HepG2 (cell line): ENCODE results near the gene FTL. TPM values are rescaled to one million over a fixed set of nuclear protein-coding genes. Genes with fewer than 3 reads are reported as not detected.

Experiments
- AGO1 ChIP-seq: fragments of 200-400 bp; formaldehyde crosslinking; IDR thresholded peaks from 2 replicates; pipeline ENCODE4 v1.6.1; 2017; ENCODE audit warnings: mild to moderate bottlenecking, low read depth, low read length, moderate library complexity; ENCODE audit not compliant: poor library complexity, severe bottlenecking
- ATF7 ChIP-seq, 2 experiments: fragments of 450-650 bp in 1 of 2; sonication (generic) in 1 of 2; formaldehyde crosslinking in 1 of 2; IDR thresholded peaks; 2 replicates each; pipeline versions ENCODE4 v1.4.0 to v1.6.1; 2016 to 2020; ENCODE audit warnings: antibody characterized with exemption in 1 of 2, mild to moderate bottlenecking in 1 of 2, missing genetic modification reagents in 1 of 2
- CBX1 ChIP-seq: IDR thresholded peaks from one replicate; pipeline ENCODE4 v1.6.1; 2016; ENCODE audit warnings: antibody characterized with exemption, low read depth
- CHD2 ChIP-seq: IDR thresholded peaks from 2 replicates; pipeline ENCODE4 v1.6.1; 2011; ENCODE audit warnings: low read depth, low read length, improper control_type of control experiment
- DNMT1 ChIP-seq: sonication (generic); formaldehyde crosslinking; IDR thresholded peaks from 2 replicates; pipeline ENCODE4 v1.5.1; 2020; ENCODE audit warnings: mild to moderate bottlenecking, missing genetic modification reagents
- FIP1L1 ChIP-seq: fragments of 200-400 bp; formaldehyde crosslinking; IDR thresholded peaks from 2 replicates; pipeline ENCODE4 v1.6.1; 2018; ENCODE audit warnings: low read depth, mild to moderate bottlenecking, low read length, moderate library complexity, borderline replicate concordance; ENCODE audit not compliant: insufficient read depth
- FOXC1 ChIP-seq: sonication (generic); formaldehyde crosslinking; IDR thresholded peaks from 2 replicates; pipeline ENCODE4 v1.8.0; 2022; ENCODE audit warnings: mild to moderate bottlenecking, missing genetic modification reagents, borderline replicate concordance
- HNF4A ChIP-seq: sonication (generic); formaldehyde crosslinking; IDR thresholded peaks from 2 replicates; pipeline ENCODE4 v1.4.0; 2020; ENCODE audit warnings: missing genetic modification reagents
- HOXA5 ChIP-seq: sonication (generic); formaldehyde crosslinking; IDR thresholded peaks from 2 replicates; pipeline ENCODE4 v1.4.0; 2020; ENCODE audit warnings: missing genetic modification reagents
- MIER2 ChIP-seq: IDR thresholded peaks from 2 replicates; pipeline ENCODE4 v1.6.1; 2016; ENCODE audit warnings: missing biosample characterization, missing genetic modification reagents
- PCBP1 ChIP-seq: fragments of 200-400 bp; formaldehyde crosslinking; IDR thresholded peaks from 2 replicates; pipeline ENCODE4 v1.6.1; 2017; ENCODE audit warnings: mild to moderate bottlenecking, low read depth, low read length, borderline replicate concordance
- PHF8 ChIP-seq: sonication (generic); formaldehyde crosslinking; IDR thresholded peaks from 2 replicates; pipeline ENCODE4 v1.5.0; 2020; ENCODE audit warnings: missing genetic modification reagents
- PPARG ChIP-seq: conservative IDR thresholded peaks from 2 replicates; pipeline ENCODE4 v1.6.1; 2016; ENCODE audit warnings: missing biosample characterization, missing genetic modification reagents
- RFX3 ChIP-seq: IDR thresholded peaks from 2 replicates; pipeline ENCODE4 v1.6.1; 2016; ENCODE audit warnings: missing biosample characterization, missing genetic modification reagents
- SMAD9 ChIP-seq: sonication (generic); formaldehyde crosslinking; IDR thresholded peaks from 2 replicates; pipeline ENCODE4 v1.5.1; 2020; ENCODE audit warnings: mild to moderate bottlenecking, missing genetic modification reagents
- STAG1 ChIP-seq: sonication (generic); formaldehyde crosslinking; IDR thresholded peaks from 2 replicates; pipeline ENCODE4 v1.4.0; 2020; ENCODE audit warnings: missing genetic modification reagents
- TCF7L2 ChIP-seq: IDR thresholded peaks from 2 replicates; pipeline ENCODE4 v1.6.1; 2011; ENCODE audit warnings: mild to moderate bottlenecking, low read depth, low read length, moderate library complexity
- YY1 ChIP-seq: IDR thresholded peaks from 2 replicates; pipeline ENCODE4 v1.6.1; 2011; ENCODE audit warnings: low read length, low read depth, moderate library complexity, mild to moderate bottlenecking; ENCODE audit not compliant: insufficient read depth, insufficient replicate concordance
- ZBTB4 ChIP-seq: sonication (generic); formaldehyde crosslinking; IDR thresholded peaks from 2 replicates; pipeline ENCODE4 v1.4.0; 2020; ENCODE audit warnings: missing genetic modification reagents, mild to moderate bottlenecking, borderline replicate concordance
- ZNF234 ChIP-seq: sonication (generic); formaldehyde crosslinking; conservative IDR thresholded peaks from 2 replicates; pipeline ENCODE4 v1.5.1; 2020; ENCODE audit warnings: mild to moderate bottlenecking, missing genetic modification reagents
- ZNF275 ChIP-seq: sonication (generic); formaldehyde crosslinking; IDR thresholded peaks from 2 replicates; pipeline ENCODE4 v1.8.0; 2022; ENCODE audit warnings: missing genetic modification reagents, mild to moderate bottlenecking, inconsistent platforms, borderline replicate concordance
- ZNF337 ChIP-seq: sonication (generic); formaldehyde crosslinking; IDR thresholded peaks from 2 replicates; pipeline ENCODE4 v1.5.1; 2020; ENCODE audit warnings: missing genetic modification reagents, low read depth, mild to moderate bottlenecking, borderline replicate concordance
- ZSCAN20 ChIP-seq: sonication (generic); formaldehyde crosslinking; IDR thresholded peaks from 2 replicates; pipeline ENCODE4 v1.4.0; 2020; ENCODE audit warnings: missing genetic modification reagents, mild to moderate bottlenecking, borderline replicate concordance
- ZSCAN5A ChIP-seq: sonication (generic); formaldehyde crosslinking; IDR thresholded peaks from 2 replicates; pipeline ENCODE4 v1.8.0; 2022; ENCODE audit warnings: mild to moderate bottlenecking, missing genetic modification reagents, borderline replicate concordance
- polyA plus RNA-seq, 8 experiments: library from polyadenylated mRNA; depleted of rRNA in 3 of 8; stranded (reverse) in 7 of 8; unstranded in 1 of 8; fragments of >200 nt; fragmentation: Illumina TruSeq in 4 of 8; extraction: Trizol in 4 of 8; gene quantifications; 2 replicates each; pipeline versions ENCODE4 v1.2.1 to v1.2.3, GENCODE V29; 2011 to 2016; ENCODE audit warnings: low read depth in 4 of 8, missing spikeins in 1 of 8, mixed read lengths in 1 of 8; ENCODE audit not compliant: insufficient read depth in 1 of 8
- total RNA-seq, 5 experiments: library from RNA; depleted of rRNA; stranded (reverse); fragments of >200 nt; fragmentation: Illumina TruSeq; extraction: Trizol; gene quantifications; 2 replicates each; pipeline ENCODE4 v1.2.3, GENCODE V29; 2016; ENCODE audit warnings: low read depth in 1 of 5

The FTL gene
- total and polyA plus RNA-seq, 2 of the 13 experiments (the other 11 are each of a cell fraction or from before 2014, with no cell fraction given) = 2,721 to 8,800 TPM

- no peak for TF ChIP-seq ATF7 (IDR thresholded peaks at IDR 0.05)
- TF ChIP-seq ATF7 (CRISPR knock-in tag; IDR thresholded peaks at IDR 0.05) = no peak
- TF ChIP-seq HNF4A (CRISPR knock-in tag) = no peak
- no peak for TF ChIP-seq SMAD9
- no peak; the same call in 1 of the 2 replicates for TF ChIP-seq FOXC1 (CRISPR knock-in tag)
- TF ChIP-seq CBX1 = peak; percentile 81
- no peak for TF ChIP-seq FIP1L1
- TF ChIP-seq CHD2 = no peak
- TF ChIP-seq ZNF337 (CRISPR knock-in tag) = 0 out of 2 replicates have a peak, but pooled peaks have one; percentile 54
- TF ChIP-seq DNMT1 (CRISPR knock-in tag) = peak; percentile 4; the same call in 1 of the 2 replicates
- TF ChIP-seq RFX3 (CRISPR knock-in tag) = no peak
- TF ChIP-seq PCBP1 = 0 out of 2 replicates have a peak, but pooled peaks have one; percentile 42
- TF ChIP-seq AGO1 = peak; percentile 76
- no peak for TF ChIP-seq STAG1 (CRISPR knock-in tag)
- 0 out of 2 replicates have a peak, but pooled peaks have one; percentile 27 for TF ChIP-seq PPARG (CRISPR knock-in tag)
- TF ChIP-seq ZNF234 = no peak
- TF ChIP-seq MIER2 (CRISPR knock-in tag) = no peak
- no peak for TF ChIP-seq TCF7L2
- no peak; the same call in 1 of the 2 replicates for TF ChIP-seq HOXA5 (CRISPR knock-in tag)
- peak; percentile 60 for TF ChIP-seq PHF8 (CRISPR knock-in tag)
- TF ChIP-seq ZSCAN5A (CRISPR knock-in tag) = 0 out of 2 replicates have a peak, but pooled peaks have one; percentile 59
- TF ChIP-seq ZSCAN20 (CRISPR knock-in tag) = no peak
- peak; percentile 87 for TF ChIP-seq YY1
- no peak for TF ChIP-seq ZBTB4 (CRISPR knock-in tag)
- peak; percentile 85 for TF ChIP-seq ZNF275 (CRISPR knock-in tag)
Measured at GRCh38 chr19:48993175-48994034, 28.3 kb downstream of the FTL start, which contains the start of the genes GYS1 and RUVBL2 (continued).
